Suprapubic skin (tissue), 4 donors: Measurements from ENCODE around the gene TRAF3. TPM values are rescaled to one million over a fixed set of nuclear protein-coding genes. Genes with fewer than 3 reads are reported as not detected.

Source experiments
- DNase-seq, 2 donors: peaks; one replicate each; pipeline ENCODE4 v3.0.0-alpha.2; 2019; ENCODE audit warnings: low spot score in 2 of 2
- H3K27ac ChIP-seq: fragments of 200-600 bp; sonication (generic); one replicate; pipeline ENCODE4 v1.5.1; 2019
- H3K27me3 ChIP-seq: fragments of 200-600 bp; sonication (generic); one replicate; pipeline ENCODE4 v1.5.1; 2019
- H3K36me3 ChIP-seq: fragments of 200-600 bp; sonication (generic); one replicate; pipeline ENCODE4 v1.5.1; 2019
- H3K4me1 ChIP-seq: fragments of 200-600 bp; sonication (generic); one replicate; pipeline ENCODE4 v1.5.1; 2019
- H3K4me3 ChIP-seq: fragments of 200-600 bp; sonication (generic); one replicate; pipeline ENCODE4 v1.5.1; 2019; ENCODE audit warnings: mild to moderate bottlenecking
- H3K9me3 ChIP-seq: fragments of 200-600 bp; sonication (generic); one replicate; pipeline ENCODE4 v1.5.1; 2019
- CTCF ChIP-seq, 2 donors: fragments of 200-600 bp in 1 of 2; fragments of 450-650 bp in 1 of 2; sonication (generic) in 1 of 2; IDR thresholded peaks; one replicate each; pipeline ENCODE4 v1.5.1; 2016 to 2019; ENCODE audit warnings: antibody characterized with exemption in 2 of 2, mild to moderate bottlenecking in 1 of 2, moderate library complexity in 1 of 2
- EP300 ChIP-seq: sonication (generic); formaldehyde crosslinking; IDR thresholded peaks from one replicate; pipeline ENCODE4 v1.6.1; 2017; ENCODE audit warnings: antibody characterized with exemption
- POLR2A ChIP-seq, 2 donors: fragments of 450-650 bp; IDR thresholded peaks; one replicate each; pipeline ENCODE4 v1.6.1; 2017; ENCODE audit warnings: antibody characterized with exemption in 2 of 2, mild to moderate bottlenecking in 2 of 2, moderate library complexity in 2 of 2
- POLR2AphosphoS5 ChIP-seq, 3 donors: sonication (generic); formaldehyde crosslinking; IDR thresholded peaks; one replicate each; pipeline ENCODE4 v1.6.1; 2017; ENCODE audit warnings: antibody characterized with exemption in 3 of 3
- WGBS: methylation state at CpG from one replicate; pipeline ENCODE4 v1.1.5; 2018; 5-methylcytosine and 5-hydroxymethylcytosine counted together
- total RNA-seq, 4 donors: library from RNA; depleted of rRNA; stranded (reverse); fragments of >200 nt; gene quantifications; one replicate each; pipeline ENCODE4 v1.1.0, GENCODE V29; 2016

The TRAF3 gene
- total RNA-seq, 4 donors from 2014 or later: 8.7 to 22.8 (median 14.2) TPM

- Histone ChIP-seq H3K27ac (no peak overlapping the region), H3K36me3 (no peaks in the 10 kb centered on the region), H3K9me3 (no peaks in the 10 kb centered on the region), H3K4me3 (no peak overlapping the region), H3K4me1 (peaks cover 13% of the 10 kb centered on the region), H3K27me3 (no peaks in the 10 kb centered on the region)
- 83% methylated on average over 3 of the region's 3 CpGs for WGBS
- no peak for TF ChIP-seq CTCF (IDR thresholded peaks at IDR 0.05)
- no peak for TF ChIP-seq POLR2AphosphoS5 (IDR thresholded peaks at IDR 0.05)
- no peak for TF ChIP-seq POLR2A (IDR thresholded peaks at IDR 0.05)
- no peak for TF ChIP-seq EP300
- DNase-seq: no peak
Observed at GRCh38 chr14:102793531-102794328, 16.5 kb downstream of the TRAF3 start.

DNA sequence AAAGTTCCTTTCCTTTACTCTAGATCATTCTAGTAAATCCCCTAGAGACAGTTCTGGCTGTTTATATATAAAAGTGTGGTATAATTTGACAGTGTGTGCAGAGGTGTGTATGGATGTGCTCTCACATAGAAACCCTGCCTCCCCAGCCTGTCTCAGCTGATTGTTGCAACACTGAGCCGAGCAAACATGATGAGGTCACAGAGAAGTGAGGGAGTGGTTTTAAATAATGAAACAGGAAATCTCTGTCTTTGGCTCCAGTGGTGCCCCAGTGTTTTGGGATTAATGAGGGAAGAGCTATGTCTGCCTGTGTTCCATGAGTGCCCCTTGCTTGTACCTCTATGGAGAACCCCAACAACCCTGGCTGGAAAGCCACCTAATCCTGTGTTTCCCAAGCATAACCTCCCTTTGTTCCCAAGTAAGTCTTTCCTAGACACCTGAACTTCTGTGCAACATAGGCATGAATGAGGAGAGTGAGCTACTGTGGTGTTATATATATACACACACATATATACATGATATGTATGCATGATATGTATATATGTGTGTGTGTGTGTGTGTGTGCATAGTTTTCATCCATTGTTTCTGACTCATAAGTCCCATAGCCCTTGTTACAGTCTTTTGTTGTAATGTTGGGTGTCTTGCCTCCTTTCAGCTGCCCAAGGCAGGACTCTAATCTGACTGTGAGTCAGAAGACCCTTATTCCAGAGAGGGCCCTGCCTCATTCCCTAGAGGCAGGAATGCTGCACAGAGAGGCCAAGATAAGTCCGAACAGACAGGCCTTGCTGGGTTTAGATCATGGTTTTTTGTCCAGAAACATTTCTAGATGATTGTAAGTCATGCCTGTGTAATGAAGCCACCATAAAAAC lies 18.0 kb downstream of the TRAF3 start:
- H3K9me3 ChIP-seq: no peaks in the 10 kb centered on the region
- TF ChIP-seq EP300: no peak
- TF ChIP-seq CTCF (IDR thresholded peaks at IDR 0.05): no peak
- no peak for TF ChIP-seq POLR2A (IDR thresholded peaks at IDR 0.05)
- no peak for TF ChIP-seq POLR2AphosphoS5 (IDR thresholded peaks at IDR 0.05)
- peak in 1 of 2 donors; percentile 77 for DNase-seq
- peaks cover 13% of the 10 kb centered on the region for H3K4me1 ChIP-seq
- 44% methylated on average over 2 of the region's 2 CpGs for WGBS
- peak overlapping the region; percentile 56 for H3K27ac ChIP-seq
- no peak overlapping the region for H3K4me3 ChIP-seq
- H3K27me3 ChIP-seq: no peaks in the 10 kb centered on the region
- no peaks in the 10 kb centered on the region for H3K36me3 ChIP-seq

DNA sequence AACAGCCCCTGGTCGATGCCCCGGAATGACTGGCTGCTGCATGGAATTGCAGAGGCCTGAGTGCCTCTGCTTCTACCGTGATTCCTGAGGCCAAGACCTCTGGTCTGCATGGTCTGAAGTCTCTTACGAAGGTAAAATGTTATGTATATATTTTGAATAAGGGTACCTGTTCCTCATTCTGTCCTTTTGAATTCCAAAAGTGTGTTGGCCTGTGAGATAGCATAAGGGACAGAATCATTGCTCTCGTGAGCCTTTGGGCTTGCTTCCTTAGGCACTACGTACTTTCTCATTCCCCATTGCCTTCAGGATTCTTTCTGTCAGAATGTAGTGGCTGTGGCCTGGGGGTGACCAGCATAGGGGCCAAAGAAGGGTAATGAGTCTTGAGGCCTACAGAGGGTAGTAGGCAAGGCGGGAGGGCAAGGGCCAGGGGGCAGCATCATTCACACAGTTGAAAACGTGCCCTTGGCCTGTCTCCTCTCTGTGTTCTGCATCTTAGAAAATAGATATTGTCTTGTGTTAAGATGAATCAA lies 19.5 kb downstream of the TRAF3 start:
- H3K9me3 ChIP-seq: no peaks in the 10 kb centered on the region
- H3K36me3 ChIP-seq: no peaks in the 10 kb centered on the region
- H3K4me3 ChIP-seq: no peak overlapping the region
- DNase-seq: no peak
- WGBS: 90% methylated on average over 8 of the region's 8 CpGs
- TF ChIP-seq CTCF (IDR thresholded peaks at IDR 0.05): no peak
- TF ChIP-seq POLR2AphosphoS5 (IDR thresholded peaks at IDR 0.05): no peak
- no peak for TF ChIP-seq EP300
- TF ChIP-seq POLR2A (IDR thresholded peaks at IDR 0.05): no peak
- no peaks in the 10 kb centered on the region for H3K27me3 ChIP-seq
- peaks cover 13% of the 10 kb centered on the region for H3K4me1 ChIP-seq
- no peak overlapping the region for H3K27ac ChIP-seq

GRCh38 chr14:102798926-102799325 lies 21.7 kb downstream of the TRAF3 start:
- no peaks in the 10 kb centered on the region for H3K27me3 ChIP-seq
- H3K4me3 ChIP-seq: no peak overlapping the region
- no peak overlapping the region for H3K27ac ChIP-seq
- DNase-seq: no peak
- H3K9me3 ChIP-seq: no peaks in the 10 kb centered on the region
- H3K36me3 ChIP-seq: no peaks in the 10 kb centered on the region
- no peak for TF ChIP-seq POLR2AphosphoS5 (IDR thresholded peaks at IDR 0.05)
- no peak for TF ChIP-seq EP300
- TF ChIP-seq CTCF (IDR thresholded peaks at IDR 0.05): no peak
- no peak for TF ChIP-seq POLR2A (IDR thresholded peaks at IDR 0.05)
- WGBS: 89% methylated on average over 2 of the region's 2 CpGs
- peaks cover 13% of the 10 kb centered on the region for H3K4me1 ChIP-seq
